ENCODE data around the gene EFNB2.

The EFNB2 gene

GRCh38 chr13:106443607-106444322 lies 91.7 kb downstream of the EFNB2 start:
- no peak for DNase-seq

GRCh38 chr13:106440866-106441265 lies 94.6 kb downstream of the EFNB2 start:
- no peak for DNase-seq

All from inflammatory macrophage (primary cell).